ENCODE data around the gene ASPSCR1. TPM values are rescaled to one million over a fixed set of nuclear protein-coding genes. Genes with fewer than 3 reads are reported as not detected.

ASPSCR1 gene
- total and polyA plus RNA-seq, 2 of the 13 experiments (the other 11 are each of a cell fraction or from before 2014, with no cell fraction given) = 274 to 314 TPM

DNA sequence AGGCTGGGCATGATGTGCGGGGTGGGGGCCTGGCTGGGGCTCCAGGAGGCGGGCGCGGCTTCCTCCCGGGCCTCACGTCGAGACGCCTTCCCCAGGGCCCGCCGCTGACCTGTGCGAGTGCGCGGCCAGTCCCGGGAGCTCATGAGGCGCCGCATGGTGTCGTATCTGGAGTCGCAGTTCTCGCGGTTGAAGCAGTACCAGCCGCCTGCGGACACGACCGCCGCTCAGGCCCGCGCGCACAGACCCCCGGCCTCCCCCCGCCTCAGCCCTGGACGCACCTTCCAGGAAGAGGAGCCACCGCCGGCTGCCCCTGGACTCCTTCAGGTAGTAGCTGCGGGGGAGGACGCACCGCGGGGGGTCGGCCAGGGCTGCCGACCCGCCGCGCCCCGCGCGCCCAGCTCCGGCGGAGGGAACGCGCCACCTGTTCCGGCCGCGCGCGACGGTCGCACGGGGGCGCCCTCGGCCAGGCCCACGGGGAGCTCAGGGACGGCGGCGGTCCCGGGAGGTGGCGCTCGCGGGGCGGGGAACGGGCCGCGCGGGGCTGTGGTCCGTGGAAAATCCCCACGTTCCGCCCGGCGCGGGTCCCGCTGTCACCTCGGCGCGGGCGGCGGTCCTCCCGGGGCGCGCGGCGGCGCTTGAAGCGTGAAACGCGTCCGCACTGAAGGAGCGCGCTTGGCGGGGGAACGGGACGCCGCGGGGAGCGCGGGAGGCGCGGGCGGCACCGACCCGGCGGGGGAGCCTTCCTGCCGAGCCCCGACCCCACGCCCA lies 17.9 kb upstream of the ASPSCR1 start (continued):
- TF ChIP-seq ZNF629 (CRISPR knock-in tag; conservative IDR thresholded peaks at IDR 0.05) (no peak), TAF15 (IDR thresholded peaks at IDR 0.05; ENCODE audit: low read depth, low read length, poor library complexity, severe bottlenecking) (peak; percentile 42), NPAS2 (CRISPR knock-in tag; IDR thresholded peaks at IDR 0.05; ENCODE audit: borderline replicate concordance) (no peak), FOXP4 (CRISPR knock-in tag; IDR thresholded peaks at IDR 0.05) (no peak), ZNF567 (CRISPR knock-in tag; IDR thresholded peaks at IDR 0.05; ENCODE audit: borderline replicate concordance) (no peak), ZNF292 (CRISPR knock-in tag; IDR thresholded peaks at IDR 0.05; ENCODE audit: borderline replicate concordance, low read depth) (no peak), SP5 (CRISPR knock-in tag; IDR thresholded peaks at IDR 0.05; ENCODE audit: borderline replicate concordance, low read depth) (no peak), KLF15 (CRISPR knock-in tag; IDR thresholded peaks at IDR 0.05; ENCODE audit: borderline replicate concordance) (no peak), SMARCE1 (IDR thresholded peaks at IDR 0.05; ENCODE audit: borderline replicate concordance) (0 out of 2 replicates have a peak, but pooled peaks have one; percentile 13), ZNF431 (CRISPR knock-in tag; IDR thresholded peaks at IDR 0.05; ENCODE audit: borderline replicate concordance, low read depth) (peak; percentile 29; the same call in 1 of the 2 replicates)
- TF ChIP-seq, protein P1, sequence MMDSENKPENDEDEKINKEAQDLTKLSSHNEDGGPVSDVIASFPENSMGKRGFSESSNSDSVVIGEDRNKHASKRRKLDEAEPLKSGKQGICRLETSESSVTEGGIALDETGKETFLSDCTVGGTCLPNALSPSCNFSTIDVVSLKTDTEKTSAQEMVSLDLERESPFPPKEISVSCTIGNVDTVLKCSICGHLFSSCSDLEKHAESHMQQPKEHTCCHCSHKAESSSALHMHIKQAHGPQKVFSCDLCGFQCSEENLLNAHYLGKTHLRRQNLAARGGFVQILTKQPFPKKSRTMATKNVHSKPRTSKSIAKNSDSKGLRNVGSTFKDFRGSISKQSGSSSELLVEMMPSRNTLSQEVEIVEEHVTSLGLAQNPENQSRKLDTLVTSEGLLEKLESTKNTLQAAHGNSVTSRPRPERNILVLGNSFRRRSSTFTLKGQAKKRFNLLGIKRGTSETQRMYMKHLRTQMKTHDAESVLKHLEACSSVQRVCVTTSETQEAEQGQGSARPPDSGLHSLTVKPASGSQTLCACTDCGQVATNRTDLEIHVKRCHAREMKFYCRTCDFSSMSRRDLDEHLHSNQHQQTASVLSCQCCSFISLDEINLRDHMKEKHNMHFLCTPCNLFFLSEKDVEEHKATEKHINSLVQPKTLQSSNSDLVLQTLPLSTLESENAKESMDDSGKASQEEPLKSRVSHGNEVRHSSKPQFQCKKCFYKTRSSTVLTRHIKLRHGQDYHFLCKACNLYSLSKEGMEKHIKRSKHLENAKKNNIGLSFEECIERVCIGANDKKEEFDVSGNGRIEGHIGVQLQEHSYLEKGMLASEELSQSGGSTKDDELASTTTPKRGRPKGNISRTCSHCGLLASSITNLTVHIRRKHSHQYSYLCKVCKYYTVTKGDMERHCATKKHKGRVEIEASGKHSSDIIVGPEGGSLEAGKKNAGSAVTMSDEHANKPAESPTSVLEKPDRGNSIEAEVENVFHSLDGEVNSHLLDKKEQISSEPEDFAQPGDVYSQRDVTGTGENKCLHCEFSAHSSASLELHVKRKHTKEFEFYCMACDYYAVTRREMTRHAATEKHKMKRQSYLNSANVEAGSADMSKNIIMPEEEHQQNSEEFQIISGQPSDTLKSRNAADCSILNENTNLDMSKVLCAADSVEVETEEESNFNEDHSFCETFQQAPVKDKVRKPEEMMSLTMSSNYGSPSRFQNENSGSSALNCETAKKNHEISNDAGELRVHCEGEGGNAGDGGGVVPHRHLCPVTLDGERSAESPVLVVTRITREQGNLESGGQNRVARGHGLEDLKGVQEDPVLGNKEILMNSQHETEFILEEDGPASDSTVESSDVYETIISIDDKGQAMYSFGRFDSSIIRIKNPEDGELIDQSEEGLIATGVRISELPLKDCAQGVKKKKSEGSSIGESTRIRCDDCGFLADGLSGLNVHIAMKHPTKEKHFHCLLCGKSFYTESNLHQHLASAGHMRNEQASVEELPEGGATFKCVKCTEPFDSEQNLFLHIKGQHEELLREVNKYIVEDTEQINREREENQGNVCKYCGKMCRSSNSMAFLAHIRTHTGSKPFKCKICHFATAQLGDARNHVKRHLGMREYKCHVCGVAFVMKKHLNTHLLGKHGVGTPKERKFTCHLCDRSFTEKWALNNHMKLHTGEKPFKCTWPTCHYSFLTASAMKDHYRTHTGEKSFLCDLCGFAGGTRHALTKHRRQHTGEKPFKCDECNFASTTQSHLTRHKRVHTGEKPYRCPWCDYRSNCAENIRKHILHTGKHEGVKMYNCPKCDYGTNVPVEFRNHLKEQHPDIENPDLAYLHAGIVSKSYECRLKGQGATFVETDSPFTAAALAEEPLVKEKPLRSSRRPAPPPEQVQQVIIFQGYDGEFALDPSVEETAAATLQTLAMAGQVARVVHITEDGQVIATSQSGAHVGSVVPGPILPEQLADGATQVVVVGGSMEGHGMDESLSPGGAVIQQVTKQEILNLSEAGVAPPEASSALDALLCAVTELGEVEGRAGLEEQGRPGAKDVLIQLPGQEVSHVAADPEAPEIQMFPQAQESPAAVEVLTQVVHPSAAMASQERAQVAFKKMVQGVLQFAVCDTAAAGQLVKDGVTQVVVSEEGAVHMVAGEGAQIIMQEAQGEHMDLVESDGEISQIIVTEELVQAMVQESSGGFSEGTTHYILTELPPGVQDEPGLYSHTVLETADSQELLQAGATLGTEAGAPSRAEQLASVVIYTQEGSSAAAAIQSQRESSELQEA (CRISPR knock-in tag; IDR thresholded peaks at IDR 0.05; ENCODE audit: not compliant biosample characterization) = no peak
- TF ChIP-seq, protein P2, sequence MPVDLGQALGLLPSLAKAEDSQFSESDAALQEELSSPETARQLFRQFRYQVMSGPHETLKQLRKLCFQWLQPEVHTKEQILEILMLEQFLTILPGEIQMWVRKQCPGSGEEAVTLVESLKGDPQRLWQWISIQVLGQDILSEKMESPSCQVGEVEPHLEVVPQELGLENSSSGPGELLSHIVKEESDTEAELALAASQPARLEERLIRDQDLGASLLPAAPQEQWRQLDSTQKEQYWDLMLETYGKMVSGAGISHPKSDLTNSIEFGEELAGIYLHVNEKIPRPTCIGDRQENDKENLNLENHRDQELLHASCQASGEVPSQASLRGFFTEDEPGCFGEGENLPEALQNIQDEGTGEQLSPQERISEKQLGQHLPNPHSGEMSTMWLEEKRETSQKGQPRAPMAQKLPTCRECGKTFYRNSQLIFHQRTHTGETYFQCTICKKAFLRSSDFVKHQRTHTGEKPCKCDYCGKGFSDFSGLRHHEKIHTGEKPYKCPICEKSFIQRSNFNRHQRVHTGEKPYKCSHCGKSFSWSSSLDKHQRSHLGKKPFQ (CRISPR knock-in tag; IDR thresholded peaks at IDR 0.05; ENCODE audit: insufficient replicate concordance) = no peak
- TF ChIP-seq, protein P3, sequence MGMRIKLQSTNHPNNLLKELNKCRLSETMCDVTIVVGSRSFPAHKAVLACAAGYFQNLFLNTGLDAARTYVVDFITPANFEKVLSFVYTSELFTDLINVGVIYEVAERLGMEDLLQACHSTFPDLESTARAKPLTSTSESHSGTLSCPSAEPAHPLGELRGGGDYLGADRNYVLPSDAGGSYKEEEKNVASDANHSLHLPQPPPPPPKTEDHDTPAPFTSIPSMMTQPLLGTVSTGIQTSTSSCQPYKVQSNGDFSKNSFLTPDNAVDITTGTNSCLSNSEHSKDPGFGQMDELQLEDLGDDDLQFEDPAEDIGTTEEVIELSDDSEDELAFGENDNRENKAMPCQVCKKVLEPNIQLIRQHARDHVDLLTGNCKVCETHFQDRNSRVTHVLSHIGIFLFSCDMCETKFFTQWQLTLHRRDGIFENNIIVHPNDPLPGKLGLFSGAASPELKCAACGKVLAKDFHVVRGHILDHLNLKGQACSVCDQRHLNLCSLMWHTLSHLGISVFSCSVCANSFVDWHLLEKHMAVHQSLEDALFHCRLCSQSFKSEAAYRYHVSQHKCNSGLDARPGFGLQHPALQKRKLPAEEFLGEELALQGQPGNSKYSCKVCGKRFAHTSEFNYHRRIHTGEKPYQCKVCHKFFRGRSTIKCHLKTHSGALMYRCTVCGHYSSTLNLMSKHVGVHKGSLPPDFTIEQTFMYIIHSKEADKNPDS (CRISPR knock-in tag; IDR thresholded peaks at IDR 0.05) = no peak; the same call in 1 of the 2 replicates
